ENCODE data around the gene TMEM30A.

The TMEM30A gene

GRCh38 chr6:75262716-75263400 is 21.7 kb downstream of the TMEM30A start:
- no peak for DNase-seq (ENCODE audit: low spot score)

- no peak for DNase-seq (ENCODE audit: low spot score)
These were observed 23.3 kb downstream of the TMEM30A start for GRCh38 chr6:75261299-75261698.

DNA sequence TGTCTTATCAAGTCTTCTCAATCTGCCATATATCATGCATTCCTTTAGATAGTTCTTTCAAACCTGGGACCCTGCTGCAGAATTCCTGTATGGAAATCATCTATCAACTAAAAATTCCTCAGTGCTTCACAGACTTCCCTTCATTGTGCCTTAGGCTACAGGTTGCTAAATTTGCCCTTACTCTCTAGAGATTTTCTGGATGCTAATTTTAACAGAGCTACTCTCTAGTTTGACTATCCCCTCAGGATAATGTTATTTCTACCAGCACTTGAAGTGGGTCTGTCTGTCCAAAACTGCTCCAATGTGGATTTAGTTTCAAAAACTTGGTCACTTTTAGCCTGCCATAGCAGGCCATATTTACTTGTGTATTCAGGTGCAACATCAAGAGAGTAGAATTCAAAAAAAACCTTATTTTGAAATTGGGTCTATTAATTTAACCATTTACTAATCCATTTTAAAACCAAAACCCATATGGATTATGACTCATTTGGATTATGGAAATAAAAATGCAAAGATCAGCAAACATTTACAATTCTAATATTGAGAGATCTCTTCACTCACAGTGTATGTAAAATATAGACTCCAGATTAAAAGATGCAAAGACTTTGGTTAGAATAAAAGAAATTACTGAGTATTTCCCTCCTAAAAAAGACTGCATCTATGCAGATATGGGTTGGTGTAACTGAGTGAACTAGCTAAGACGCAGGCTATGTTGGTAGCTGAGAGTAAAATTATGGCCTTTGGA is 27.1 kb downstream of the TMEM30A start:
- DNase-seq (ENCODE audit: low spot score): no peak

DNA sequence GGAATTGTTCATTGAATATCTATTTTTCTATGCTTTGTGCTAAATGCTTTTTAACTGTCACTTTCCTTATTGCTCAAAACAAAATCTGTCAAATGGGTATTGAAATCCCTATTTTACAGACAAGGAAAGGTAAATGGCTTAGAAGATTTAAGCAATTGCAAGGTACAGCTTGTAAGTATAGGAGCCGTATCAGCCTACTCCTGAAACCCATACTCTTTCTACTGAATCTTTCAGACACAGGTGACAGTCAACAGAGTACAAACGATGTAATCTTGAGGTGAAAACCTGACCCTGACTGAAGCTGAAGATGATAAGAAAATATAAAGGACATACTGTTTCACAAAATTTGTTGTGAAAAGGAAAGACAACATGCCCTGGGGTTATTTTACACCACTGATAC is 34.0 kb downstream of the TMEM30A start:
- DNase-seq (ENCODE audit: low spot score): no peak

- DNase-seq (ENCODE audit: low spot score): no peak
These were observed 34.8 kb downstream of the TMEM30A start for GRCh38 chr6:75249837-75250236.

- DNase-seq (ENCODE audit: low spot score): no peak
These were observed 38.2 kb downstream of the TMEM30A start for GRCh38 chr6:75246386-75246785.

DNA sequence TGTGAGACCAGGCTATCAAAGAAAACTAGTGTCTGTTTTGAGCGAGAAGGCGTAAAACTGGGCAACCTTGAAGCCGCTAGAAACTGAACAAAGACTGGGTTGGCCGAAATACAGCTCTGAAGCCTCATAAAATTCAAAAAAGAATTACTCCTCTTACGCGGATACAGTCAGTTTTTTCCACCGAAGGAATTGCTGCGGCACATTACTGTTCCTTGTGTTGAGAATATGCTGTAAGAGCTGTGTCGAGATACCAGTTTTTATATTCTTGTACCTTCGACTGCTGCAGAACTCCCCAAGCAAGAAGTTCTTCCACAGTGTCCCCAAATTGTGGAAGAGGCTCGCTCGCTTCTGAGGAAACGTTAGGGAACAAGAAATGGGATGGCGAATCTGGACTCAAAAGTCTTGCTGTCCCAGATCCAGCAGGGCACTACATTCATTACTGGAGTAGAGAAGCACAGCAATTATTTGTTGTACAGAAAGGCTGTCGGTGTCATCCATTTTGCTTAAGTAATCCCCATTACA is 40.5 kb downstream of the TMEM30A start:
- no peak for DNase-seq (ENCODE audit: low spot score)

DNA sequence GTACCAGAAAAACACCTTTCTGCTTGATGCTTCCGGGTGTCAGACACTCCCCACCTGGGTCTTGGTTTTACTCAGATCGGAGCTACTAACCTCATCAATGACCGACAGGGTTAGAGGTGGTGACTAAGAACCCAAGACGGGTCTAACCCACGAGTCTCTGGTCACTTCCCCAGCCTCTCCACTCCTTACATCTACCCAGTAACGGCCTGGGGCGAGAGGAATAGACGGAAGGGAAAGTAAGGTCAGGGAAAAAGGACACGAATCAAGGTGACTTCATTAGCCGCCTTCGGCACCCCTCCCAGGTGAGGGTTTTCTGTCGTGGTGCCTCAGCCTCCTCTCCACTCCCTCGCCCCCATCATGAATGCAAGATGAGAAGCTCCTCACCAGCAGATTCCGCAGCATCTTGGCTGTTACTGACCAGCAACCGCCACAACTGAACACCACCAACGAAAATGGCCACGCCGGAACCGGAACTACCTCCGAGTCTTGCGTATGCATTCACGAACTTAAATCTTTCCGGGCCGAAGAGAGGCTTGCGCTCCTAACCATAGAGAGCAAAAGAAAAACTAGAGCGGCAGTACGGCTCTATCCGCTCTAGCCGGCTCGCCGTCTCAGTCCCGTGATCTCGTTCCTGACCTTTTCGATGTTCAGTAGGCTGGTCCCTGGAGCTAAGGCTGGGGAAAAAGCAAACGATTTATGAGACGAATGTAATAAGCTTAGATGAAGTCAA is 41.1 kb downstream of the TMEM30A start, which contains the start of gene COX7A2:
Gene COX7A2 (minus strand): TSS at position 469 of the 730 bp plus-strand sequence. CDS start 67 bp downstream, at position 402.
- peak; percentile 98 for DNase-seq (ENCODE audit: low spot score)

DNA sequence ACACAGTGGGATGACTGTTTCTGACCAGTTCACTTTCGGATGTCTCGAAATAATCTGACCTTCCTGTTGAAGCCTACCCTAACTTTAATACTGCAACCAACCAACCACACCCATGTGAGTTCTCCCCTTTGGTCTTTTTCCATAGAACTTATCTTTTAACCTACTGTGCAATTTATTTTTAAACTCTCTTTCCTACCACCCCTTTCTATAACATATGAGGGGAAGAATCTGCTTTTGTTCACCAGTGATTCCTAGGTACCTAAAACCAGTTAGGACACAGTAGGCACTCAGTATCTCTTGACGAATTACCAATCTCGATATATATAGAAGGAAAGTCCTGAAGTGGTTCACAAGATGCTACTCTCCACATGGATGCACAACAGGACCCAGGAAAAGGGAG is 48.0 kb downstream of the TMEM30A start:
- no peak for DNase-seq (ENCODE audit: low spot score)

- no peak for DNase-seq (ENCODE audit: low spot score)
These were observed 49.3 kb downstream of the TMEM30A start for GRCh38 chr6:75235271-75235670.

DNA sequence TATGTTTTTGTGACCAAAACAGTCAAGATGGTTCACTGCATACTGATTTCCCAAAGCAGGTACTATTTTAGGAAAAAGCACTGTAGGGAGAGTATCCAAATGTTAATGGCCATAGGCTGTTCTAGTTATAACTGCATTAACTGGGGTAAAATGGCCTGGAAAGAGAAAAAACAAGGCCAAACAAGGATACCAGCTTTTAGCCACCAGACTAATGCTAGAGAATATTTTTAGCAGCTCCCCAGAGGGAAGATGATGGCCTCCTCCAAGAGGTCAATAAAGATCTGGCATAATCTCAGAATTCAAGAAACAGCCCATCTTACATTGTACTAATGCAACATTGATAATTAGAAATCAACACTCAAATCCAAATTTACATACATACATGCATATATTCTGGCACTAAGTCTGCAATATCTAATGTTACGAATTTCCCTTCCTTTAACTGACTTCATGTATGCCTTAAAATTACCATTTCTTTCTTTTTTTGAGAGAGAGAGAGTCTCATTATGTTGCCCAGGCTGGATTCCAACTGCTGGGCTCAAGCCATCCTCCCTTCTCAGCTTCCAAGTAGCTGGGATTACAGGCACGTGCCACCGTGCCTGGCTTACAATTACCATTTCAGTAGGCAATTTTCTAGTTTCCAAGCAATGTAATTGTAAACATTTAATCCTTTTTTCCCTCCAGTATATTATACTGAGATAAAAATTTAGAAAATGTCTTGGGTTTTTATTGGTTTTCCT is 50.3 kb downstream of the TMEM30A start:
- DNase-seq (ENCODE audit: low spot score): no peak

DNA sequence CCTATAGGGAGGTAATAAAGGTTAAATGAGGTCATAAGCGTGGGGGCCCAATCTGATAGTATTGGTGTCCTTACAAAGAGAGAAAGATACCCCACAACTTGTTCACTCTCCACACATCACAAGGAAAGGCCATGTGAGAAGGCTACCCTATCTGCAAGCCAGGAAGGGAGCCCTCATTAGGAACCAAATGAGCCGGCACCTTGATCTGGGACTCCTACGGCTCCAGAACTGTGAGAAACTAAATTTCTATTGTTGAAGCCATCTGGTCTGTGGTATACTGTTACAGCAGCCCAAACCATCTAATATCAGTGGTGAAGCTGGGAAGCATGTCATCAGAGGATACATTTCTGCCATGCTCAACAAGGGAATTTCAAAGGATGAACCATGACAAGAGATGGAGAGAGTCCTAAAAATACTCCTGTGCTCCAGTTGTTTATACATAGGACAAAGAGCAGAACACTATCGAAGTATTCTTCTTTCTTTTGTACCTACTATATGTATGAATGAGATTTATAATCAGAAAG is 51.4 kb downstream of the TMEM30A start:
- DNase-seq (ENCODE audit: low spot score): no peak

- peak; percentile 54 for DNase-seq (ENCODE audit: low spot score)
These were observed 53.9 kb downstream of the TMEM30A start for GRCh38 chr6:75230484-75231325.

DNA sequence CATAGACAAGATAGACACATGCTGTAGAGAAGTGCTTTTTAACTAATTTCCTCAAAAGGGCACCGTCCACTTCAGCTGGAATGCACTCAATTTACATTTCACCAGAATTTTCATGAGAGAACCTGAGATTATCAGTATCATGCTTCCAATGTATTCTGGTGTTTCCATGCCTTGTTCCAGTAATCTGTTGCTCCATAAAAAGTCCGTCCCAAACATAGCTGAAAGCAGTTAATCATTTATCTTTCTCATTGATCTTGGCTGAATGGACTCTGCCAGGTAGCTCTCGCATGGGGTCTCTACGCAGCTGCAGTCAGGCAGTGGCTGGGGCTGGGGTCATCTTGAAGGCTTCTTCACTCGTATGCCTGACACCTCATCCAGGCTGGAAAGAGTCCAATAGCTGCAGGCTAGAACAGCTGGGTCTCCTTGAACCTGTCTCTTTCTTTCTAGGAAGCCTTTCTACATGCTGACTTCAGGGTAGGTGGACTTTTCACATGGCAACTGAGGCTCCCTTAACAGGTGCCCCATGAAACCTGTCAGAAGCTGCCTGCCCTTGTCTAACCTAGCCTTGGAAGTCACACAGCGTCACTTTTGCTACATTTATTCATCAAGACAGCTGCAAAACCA is 60.2 kb downstream of the TMEM30A start:
- no peak for DNase-seq (ENCODE audit: low spot score)

GRCh38 chr6:75223428-75223827 is 61.2 kb downstream of the TMEM30A start:
- DNase-seq (ENCODE audit: low spot score): no peak

DNA sequence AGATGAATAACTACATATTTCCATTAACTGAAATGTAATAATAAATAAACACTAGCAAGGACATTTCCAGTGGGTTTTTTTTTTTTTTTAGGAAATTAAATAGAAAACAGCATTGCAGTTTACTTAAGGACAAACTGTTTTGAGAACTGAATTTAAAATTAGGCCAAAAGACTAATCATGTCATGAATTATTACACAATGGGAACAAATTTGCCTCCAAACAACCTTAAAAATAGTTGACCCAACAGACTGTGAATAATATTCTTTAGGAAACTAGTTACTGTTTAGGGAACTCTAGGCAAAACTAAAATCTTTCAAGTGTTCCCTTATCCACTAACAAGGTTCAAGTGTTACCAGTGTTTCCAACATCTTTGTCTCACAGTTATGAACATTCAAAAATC is 62.3 kb downstream of the TMEM30A start:
- no peak for DNase-seq (ENCODE audit: low spot score)

- DNase-seq (ENCODE audit: low spot score): no peak
These were observed 63.5 kb downstream of the TMEM30A start for GRCh38 chr6:75221116-75221515.

GRCh38 chr6:75220357-75220756 is 64.2 kb downstream of the TMEM30A start:
- DNase-seq (ENCODE audit: low spot score): no peak

DNA sequence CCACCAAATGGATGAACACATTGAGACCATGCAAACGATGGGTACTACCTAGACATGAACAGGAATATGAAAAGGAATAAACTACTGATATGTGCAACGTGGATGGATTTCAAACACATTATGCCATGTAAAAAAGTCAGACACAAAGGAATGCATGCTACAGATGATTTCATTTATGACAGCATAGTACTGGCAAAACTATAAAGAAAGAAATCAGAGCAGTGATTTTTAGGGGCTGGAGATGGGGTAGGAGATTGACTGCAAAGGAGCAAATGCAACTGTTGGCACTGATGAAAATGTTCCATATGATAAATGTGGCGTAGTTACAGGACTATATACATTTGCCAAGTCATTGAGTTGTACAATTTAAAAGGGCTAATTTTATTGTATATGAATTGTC is 65.3 kb downstream of the TMEM30A start:
- no peak for DNase-seq (ENCODE audit: low spot score)

- DNase-seq (ENCODE audit: low spot score): peak; percentile 66
These were observed 67.4 kb downstream of the TMEM30A start for GRCh38 chr6:75217193-75217592.

Data from kidney tubule cell (primary cell).